Fibroblast of gingiva (primary cell): ENCODE results near the gene CCPG1.

Source experiments
- DNase-seq: peaks from one replicate; pipeline ENCODE4 v3.0.0-alpha.2; 2011; ENCODE audit warnings: low read depth

CCPG1 gene

DNA sequence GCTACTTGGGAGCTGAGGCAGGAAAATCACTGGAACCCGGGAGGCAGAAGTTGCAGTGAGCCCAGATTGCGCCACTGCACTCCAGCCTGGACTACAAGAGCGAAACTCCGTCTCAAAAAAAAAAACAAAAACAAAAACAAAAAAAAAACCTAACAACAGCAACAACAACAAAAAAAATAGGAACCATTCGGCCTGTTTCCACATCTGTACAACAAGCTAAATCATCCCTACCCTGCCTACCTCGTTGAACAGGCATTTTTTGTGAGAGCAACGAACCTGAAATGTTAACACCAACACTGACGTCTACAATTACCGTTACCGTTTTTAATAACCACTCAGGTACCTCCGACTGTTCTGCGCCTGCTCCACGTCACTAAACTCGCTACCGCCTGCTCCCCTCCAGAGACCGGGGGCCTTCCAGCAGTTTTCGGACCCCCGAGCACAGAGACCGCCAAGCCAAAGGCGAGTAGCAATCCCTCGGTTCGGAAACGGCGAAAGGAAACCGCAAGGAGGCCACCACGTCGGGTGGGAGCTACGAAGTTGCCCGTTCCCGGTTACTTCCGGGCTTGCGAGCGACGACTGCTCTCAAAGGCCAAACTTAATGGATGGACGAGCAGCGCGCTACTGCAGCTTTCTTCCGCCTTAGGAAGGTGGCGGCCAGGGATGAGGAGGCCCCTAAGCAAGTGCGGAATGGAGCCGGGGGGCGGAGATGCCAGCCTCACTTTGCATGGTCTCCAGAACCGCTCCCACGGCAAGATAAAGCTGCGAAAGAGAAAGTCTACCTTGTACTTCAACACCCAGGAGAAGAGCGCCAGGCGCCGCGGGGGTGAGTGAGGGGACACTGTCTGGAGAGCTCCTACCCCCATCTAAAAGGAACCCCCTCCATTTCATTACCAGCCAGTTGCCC lies 89.3 kb downstream of the CCPG1 start, which contains the start of the genes PIGB and PIGBOS1:
TSS of gene PIGB (plus strand) at position 635 of the 907 bp plus-strand sequence. CDS start at position 664, 29 bp downstream.
TSS of gene PIGBOS1 (minus strand) at position 536 of the 907 bp plus-strand sequence. CDS start 1,331 bp downstream, outside the sequence.
- DNase-seq, result peak; percentile 92
